IMR-90 (cell line): ENCODE data around the gene CHMP6. TPM values are rescaled to one million over a fixed set of nuclear protein-coding genes. Genes with fewer than 3 reads are reported as not detected.

Experiments used
- ATAC-seq: fragments of 200-7000 bp; cut with Tn5 transposase; 2 replicates; pipeline ENCODE4 v1.9.1; 2020; ENCODE audit warnings: low read depth, mild to moderate bottlenecking, moderate library complexity
- BruUV-seq: library from RNA; stranded (reverse); fragments of 400-500 nt; replicated peaks from 2 replicates; lab custom pipeline; 2021; lab: Mats Ljungman, UMichigan
- CTCF ChIA-PET: fragments of 300-600 bp; formaldehyde crosslinking; extraction: SDS; loops from one replicate; lab custom pipeline; 2021; ENCODE audit warnings: antibody characterized with exemption; lab: Yijun Ruan, JAX
- POLR2A ChIA-PET: fragments of 300-600 bp; sonication (Branson Sonifier 250); formaldehyde crosslinking; loops from one replicate; lab custom pipeline; 2022; ENCODE audit warnings: antibody characterized with exemption; ENCODE audit not compliant: unreplicated experiment; lab: Charles Lee
- DNase-seq: peaks from one replicate; pipeline ENCODE4 v3.0.0; 2013
- H2AFZ ChIP-seq: replicated peaks from 2 replicates; pipeline ENCODE3; 2013; ENCODE audit warnings: low read length, mild to moderate bottlenecking; ENCODE audit not compliant: poor library complexity
- H2AK5ac ChIP-seq: 2 replicates; pipeline ENCODE4 v1.6.1; 2013; ENCODE audit warnings: low read depth, low read length, inconsistent platforms
- H2AK9ac ChIP-seq: replicated peaks from 2 replicates; pipeline ENCODE3; 2013; ENCODE audit warnings: mild to moderate bottlenecking, low read depth, low read length, moderate library complexity; ENCODE audit not compliant: poor library complexity
- H2BK120ac ChIP-seq: 2 replicates; pipeline ENCODE4 v1.6.1; 2013; ENCODE audit warnings: low read depth, low read length, inconsistent platforms
- H2BK15ac ChIP-seq: 3 replicates; pipeline ENCODE4 v1.6.1; 2013; ENCODE audit warnings: low read depth, low read length, inconsistent platforms
- H2BK20ac ChIP-seq: 2 replicates; pipeline ENCODE4 v1.6.1; 2013; ENCODE audit warnings: low read depth, mild to moderate bottlenecking, inconsistent platforms, low read length, moderate library complexity
- H2BK5ac ChIP-seq: 2 replicates; pipeline ENCODE4 v1.6.1; 2013; ENCODE audit warnings: mild to moderate bottlenecking, low read depth, low read length, inconsistent platforms; ENCODE audit not compliant: poor library complexity, severe bottlenecking
- H3K14ac ChIP-seq: replicated peaks from 2 replicates; pipeline ENCODE4 v1.6.1; 2013; ENCODE audit warnings: low read depth, low read length, inconsistent platforms
- H3K18ac ChIP-seq: 2 replicates; pipeline ENCODE4 v1.6.1; 2013; ENCODE audit warnings: low read depth, low read length, control low read depth
- H3K23ac ChIP-seq: 2 replicates; pipeline ENCODE4 v1.6.1; 2013; ENCODE audit warnings: low read depth, low read length, inconsistent platforms
- H3K27ac ChIP-seq: 2 replicates; pipeline ENCODE4 v1.5.1; 2013; ENCODE audit warnings: mild to moderate bottlenecking, control low read depth, low read length; ENCODE audit not compliant: insufficient read depth
- H3K27me3 ChIP-seq: 2 replicates; pipeline ENCODE4 v1.6.1; 2013; ENCODE audit warnings: low read length; ENCODE audit not compliant: control insufficient read depth, insufficient read depth
- H3K36me3 ChIP-seq: 2 replicates; pipeline ENCODE4 v1.6.1; 2013; ENCODE audit warnings: low read length, mixed read lengths; ENCODE audit not compliant: control insufficient read depth, insufficient read depth
- H3K4ac ChIP-seq: 2 replicates; pipeline ENCODE4 v1.6.1; 2013; ENCODE audit warnings: low read depth, low read length, inconsistent platforms
- H3K4me1 ChIP-seq: 2 replicates; pipeline ENCODE4 v1.6.1; 2013; ENCODE audit warnings: low read length, mixed read lengths; ENCODE audit not compliant: control insufficient read depth, insufficient read depth
- H3K4me2 ChIP-seq: 2 replicates; pipeline ENCODE4 v1.6.1; 2013; ENCODE audit warnings: low read depth, mild to moderate bottlenecking, control low read depth, low read length, moderate library complexity
- H3K4me3 ChIP-seq: 2 replicates; pipeline ENCODE4 v1.5.1; 2013; ENCODE audit warnings: low read depth, mild to moderate bottlenecking, control low read depth, low read length, moderate library complexity; ENCODE audit not compliant: insufficient read depth
- H3K56ac ChIP-seq: 2 replicates; pipeline ENCODE4 v1.6.1; 2013; ENCODE audit warnings: low read length, inconsistent platforms; ENCODE audit not compliant: insufficient read depth; ENCODE audit errors: extremely low read depth
- H3K79me1 ChIP-seq, 2 experiments: 2 replicates each; pipeline ENCODE4 v1.6.1; 2013; ENCODE audit warnings: low read length in 2 of 2, inconsistent platforms in 1 of 2, low read depth in 1 of 2
- H3K9ac ChIP-seq: 2 replicates; pipeline ENCODE4 v1.6.1; 2013; ENCODE audit warnings: low read depth, low read length, control low read depth
- H3K9me1 ChIP-seq: 2 replicates; pipeline ENCODE4 v1.6.1; 2013; ENCODE audit warnings: low read length, inconsistent platforms; ENCODE audit not compliant: insufficient read depth
- H3K9me3 ChIP-seq: 2 replicates; pipeline ENCODE4 v1.6.1; 2013; ENCODE audit warnings: low read length; ENCODE audit not compliant: control insufficient read depth, insufficient read depth
- H4K20me1 ChIP-seq: 2 replicates; pipeline ENCODE4 v1.6.1; 2013; ENCODE audit warnings: low read length, inconsistent platforms; ENCODE audit not compliant: insufficient read depth
- H4K5ac ChIP-seq: 2 replicates; pipeline ENCODE4 v1.6.1; 2013; ENCODE audit warnings: mild to moderate bottlenecking, low read depth, low read length, control low read depth
- H4K8ac ChIP-seq, 2 experiments: 2 replicates each; pipeline ENCODE4 v1.6.1; 2013; ENCODE audit warnings: low read depth in 2 of 2, low read length in 2 of 2, control low read depth in 1 of 2, inconsistent platforms in 1 of 2
- H4K91ac ChIP-seq: 2 replicates; pipeline ENCODE4 v1.6.1; 2013; ENCODE audit warnings: low read depth, low read length, inconsistent platforms; ENCODE audit not compliant: insufficient read depth
- BHLHE40 ChIP-seq: fragments of 150-350 bp; IDR thresholded peaks from 2 replicates; pipeline ENCODE4 v1.6.1; 2016; ENCODE audit warnings: mild to moderate bottlenecking, low read depth, low read length
- CEBPB ChIP-seq: IDR thresholded peaks from 2 replicates; pipeline ENCODE4 v1.6.1; 2012; ENCODE audit warnings: low read depth, low read length, improper control_type of control experiment
- CHD1 ChIP-seq: IDR thresholded peaks from 2 replicates; pipeline ENCODE4 v1.6.1; 2012; ENCODE audit warnings: low read depth, low read length, improper control_type of control experiment
- FOS ChIP-seq: fragments of 150-350 bp; IDR thresholded peaks from 2 replicates; pipeline ENCODE4 v1.6.1; 2016; ENCODE audit warnings: low read depth, low read length
- MAFK ChIP-seq: IDR thresholded peaks from 2 replicates; pipeline ENCODE4 v1.6.1; 2012; ENCODE audit warnings: low read depth, low read length, improper control_type of control experiment
- MAZ ChIP-seq: IDR thresholded peaks from 2 replicates; pipeline ENCODE4 v1.6.1; 2012; ENCODE audit warnings: low read depth, mild to moderate bottlenecking, low read length, improper control_type of control experiment, moderate library complexity, borderline replicate concordance
- MXI1 ChIP-seq: IDR thresholded peaks from 2 replicates; pipeline ENCODE4 v1.6.1; 2012; ENCODE audit warnings: low read depth, mild to moderate bottlenecking, low read length, moderate library complexity, borderline replicate concordance
- NFE2L2 ChIP-seq: fragments of 150-350 bp; IDR thresholded peaks from 2 replicates; pipeline ENCODE4 v1.6.1; 2016; ENCODE audit warnings: low read depth, mild to moderate bottlenecking, low read length
- POLR2A ChIP-seq: IDR thresholded peaks from 2 replicates; pipeline ENCODE4 v1.6.1; 2012; ENCODE audit warnings: mild to moderate bottlenecking, low read depth, low read length
- RAD21 ChIP-seq: IDR thresholded peaks from 2 replicates; pipeline ENCODE4 v1.6.1; 2012; ENCODE audit warnings: low read length, improper control_type of control experiment
- RCOR1 ChIP-seq: IDR thresholded peaks from 2 replicates; pipeline ENCODE4 v1.6.1; 2012; ENCODE audit warnings: mild to moderate bottlenecking, low read length, improper control_type of control experiment; ENCODE audit not compliant: insufficient replicate concordance
- RFX5 ChIP-seq: IDR thresholded peaks from 2 replicates; pipeline ENCODE4 v1.8.0; 2012; ENCODE audit warnings: low read depth, mild to moderate bottlenecking, low read length, moderate library complexity
- SMC3 ChIP-seq: fragments of 150-350 bp; IDR thresholded peaks from 2 replicates; pipeline ENCODE4 v1.6.1; 2016; ENCODE audit warnings: low read depth, mild to moderate bottlenecking, antibody characterized with exemption, low read length, moderate library complexity
- WGBS, 2 experiments: methylation state at CpG; one replicate each; pipeline versions ENCODE4 v1.1.5 to v1.1.7; 2013; ENCODE audit warnings: missing lambda C conversion rate in 2 of 2; ENCODE audit not compliant: insufficient read length in 1 of 2; ENCODE audit errors: extremely low coverage in 2 of 2; 5-methylcytosine and 5-hydroxymethylcytosine counted together
- dilution Hi-C: fragments of 300-500 bp; cut with HindIII; formaldehyde crosslinking; loops from one replicate; pipeline ENCODE4 v1.14.3; 2018; ENCODE audit warnings: low sequenced_read_pairs; ENCODE audit not compliant: unreplicated experiment
- in situ Hi-C: fragments of 300-500 bp; cut with MboI; formaldehyde crosslinking; loops from 3 replicates; pipeline ENCODE4 v1.14.3; 2019; ENCODE audit warnings: low sequenced_read_pairs, inconsistent platforms, mixed read lengths
- intact Hi-C: fragments of 100-400 bp; cut with micrococcal nuclease; formaldehyde crosslinking; loops from 2 replicates; pipeline ENCODE4 v1.10.0; 2022
- polyA plus RNA-seq, 3 experiments: library from polyadenylated mRNA; depleted of rRNA; stranded (reverse); fragments of >200 nt; gene quantifications; 2 replicates each; pipeline ENCODE4 v1.2.3, GENCODE V29; 2012; ENCODE audit warnings: low replicate concordance in 1 of 3
- total RNA-seq: library from RNA; depleted of rRNA; stranded (reverse); fragments of >200 nt; gene quantifications from 2 replicates; pipeline ENCODE4 v1.2.3, GENCODE V29; 2012
- TF ChIP-seq, protein P1 (sequence below): conservative IDR thresholded peaks from 2 replicates; pipeline ENCODE4 v1.5.1; 2012; ENCODE audit warnings: mild to moderate bottlenecking, low read depth, low read length, improper control_type of control experiment
- TF ChIP-seq, protein P2 (sequence below): fragments of 150-350 bp; IDR thresholded peaks from 2 replicates; pipeline ENCODE4 v1.6.1; 2017; ENCODE audit warnings: mild to moderate bottlenecking, antibody characterized with exemption, low read length, low read depth
- TF ChIP-seq, protein P3 (sequence below): fragments of 150-350 bp; IDR thresholded peaks from 2 replicates; pipeline ENCODE4 v1.6.1; 2016; ENCODE audit warnings: low read depth, mild to moderate bottlenecking, low read length, moderate library complexity, borderline replicate concordance

Gene CHMP6
- total and polyA plus RNA-seq, 2 of the 4 experiments (the other 2 are of a cell fraction) = 5.0 to 40.3 TPM

DNA sequence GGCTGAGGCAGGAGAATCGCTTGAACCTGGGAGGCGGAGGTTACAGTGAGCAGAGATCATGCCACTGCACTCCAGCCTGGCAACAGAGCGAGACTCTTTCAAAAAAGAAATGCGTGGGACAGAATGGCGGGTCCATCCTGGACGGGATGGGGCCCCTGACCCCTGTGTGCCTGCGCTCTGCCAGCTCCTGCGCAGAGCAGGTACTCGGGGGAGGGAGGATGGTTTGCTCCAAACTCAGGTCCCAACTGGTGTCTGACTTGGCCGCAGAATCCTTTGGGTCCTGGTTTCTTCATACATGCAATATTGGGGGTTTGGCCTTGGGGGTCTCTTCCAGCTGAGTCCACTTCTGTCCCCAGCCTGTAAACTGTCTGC, 10.4 kb downstream of the CHMP6 start:
- H3K79me1 ChIP-seq = no peaks in the 10 kb centered on the region
- peaks cover 9% of the 10 kb centered on the region for H3K4me1 ChIP-seq
- no peak overlapping the region for H2AFZ ChIP-seq
- H2BK20ac ChIP-seq = no peak overlapping the region
- H3K14ac ChIP-seq = no peak overlapping the region
- no TSS peak for BruUV-seq
- no peak overlapping the region for H3K4me3 ChIP-seq
- H3K9me1 ChIP-seq = no peaks in the 10 kb centered on the region
- H3K4ac ChIP-seq = no peak overlapping the region
- H3K18ac ChIP-seq = no peak overlapping the region
- H4K91ac ChIP-seq = no peak overlapping the region
- WGBS, 2 experiments = 89% methylated on average over 3 of the region's 10 CpGs; no CpG with 5 or more reads in 1 of the 2 experiments
- no peak overlapping the region for H2BK5ac ChIP-seq
- no peak overlapping the region for H2BK15ac ChIP-seq
- no peak overlapping the region for H3K9ac ChIP-seq
- dilution Hi-C loops = no loop called here
- no peak overlapping the region for H3K4me2 ChIP-seq
- TF ChIP-seq RAD21 (no peak), MAFK (no peak), MAZ (no peak), CHD1 (no peak), CEBPB (no peak), BHLHE40 (no peak), SMC3 (no peak), MXI1 (no peak), POLR2A (no peak), FOS (no peak), NFE2L2 (no peak), RFX5 (no peak), RCOR1 (no peak)
- TF ChIP-seq, protein P1, sequence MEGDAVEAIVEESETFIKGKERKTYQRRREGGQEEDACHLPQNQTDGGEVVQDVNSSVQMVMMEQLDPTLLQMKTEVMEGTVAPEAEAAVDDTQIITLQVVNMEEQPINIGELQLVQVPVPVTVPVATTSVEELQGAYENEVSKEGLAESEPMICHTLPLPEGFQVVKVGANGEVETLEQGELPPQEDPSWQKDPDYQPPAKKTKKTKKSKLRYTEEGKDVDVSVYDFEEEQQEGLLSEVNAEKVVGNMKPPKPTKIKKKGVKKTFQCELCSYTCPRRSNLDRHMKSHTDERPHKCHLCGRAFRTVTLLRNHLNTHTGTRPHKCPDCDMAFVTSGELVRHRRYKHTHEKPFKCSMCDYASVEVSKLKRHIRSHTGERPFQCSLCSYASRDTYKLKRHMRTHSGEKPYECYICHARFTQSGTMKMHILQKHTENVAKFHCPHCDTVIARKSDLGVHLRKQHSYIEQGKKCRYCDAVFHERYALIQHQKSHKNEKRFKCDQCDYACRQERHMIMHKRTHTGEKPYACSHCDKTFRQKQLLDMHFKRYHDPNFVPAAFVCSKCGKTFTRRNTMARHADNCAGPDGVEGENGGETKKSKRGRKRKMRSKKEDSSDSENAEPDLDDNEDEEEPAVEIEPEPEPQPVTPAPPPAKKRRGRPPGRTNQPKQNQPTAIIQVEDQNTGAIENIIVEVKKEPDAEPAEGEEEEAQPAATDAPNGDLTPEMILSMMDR = no peak
- TF ChIP-seq, protein P2, sequence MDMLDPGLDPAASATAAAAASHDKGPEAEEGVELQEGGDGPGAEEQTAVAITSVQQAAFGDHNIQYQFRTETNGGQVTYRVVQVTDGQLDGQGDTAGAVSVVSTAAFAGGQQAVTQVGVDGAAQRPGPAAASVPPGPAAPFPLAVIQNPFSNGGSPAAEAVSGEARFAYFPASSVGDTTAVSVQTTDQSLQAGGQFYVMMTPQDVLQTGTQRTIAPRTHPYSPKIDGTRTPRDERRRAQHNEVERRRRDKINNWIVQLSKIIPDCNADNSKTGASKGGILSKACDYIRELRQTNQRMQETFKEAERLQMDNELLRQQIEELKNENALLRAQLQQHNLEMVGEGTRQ = no peak
- TF ChIP-seq, protein P3, sequence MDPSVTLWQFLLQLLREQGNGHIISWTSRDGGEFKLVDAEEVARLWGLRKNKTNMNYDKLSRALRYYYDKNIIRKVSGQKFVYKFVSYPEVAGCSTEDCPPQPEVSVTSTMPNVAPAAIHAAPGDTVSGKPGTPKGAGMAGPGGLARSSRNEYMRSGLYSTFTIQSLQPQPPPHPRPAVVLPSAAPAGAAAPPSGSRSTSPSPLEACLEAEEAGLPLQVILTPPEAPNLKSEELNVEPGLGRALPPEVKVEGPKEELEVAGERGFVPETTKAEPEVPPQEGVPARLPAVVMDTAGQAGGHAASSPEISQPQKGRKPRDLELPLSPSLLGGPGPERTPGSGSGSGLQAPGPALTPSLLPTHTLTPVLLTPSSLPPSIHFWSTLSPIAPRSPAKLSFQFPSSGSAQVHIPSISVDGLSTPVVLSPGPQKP = no peak
- DNase-seq = no peak
- in situ Hi-C loops = no loop called here
- intact Hi-C loops = no loop called here
- no peak overlapping the region for H3K23ac ChIP-seq
- H3K56ac ChIP-seq = no peak overlapping the region
- POLR2A ChIA-PET = no interaction called here
- H4K5ac ChIP-seq = no peak overlapping the region
- H3K27me3 ChIP-seq = peaks cover 24% of the 10 kb centered on the region
- CTCF ChIA-PET = no interaction called here
- H4K20me1 ChIP-seq = peaks cover 7% of the 10 kb centered on the region; the same call in 1 of the 2 replicates
- no peaks in the 10 kb centered on the region for H3K9me3 ChIP-seq
- no peak overlapping the region for H3K27ac ChIP-seq
- H4K8ac ChIP-seq = no peak overlapping the region
- no peak overlapping the region for H2AK5ac ChIP-seq
- ATAC-seq = no peak
- H2AK9ac ChIP-seq = no peak overlapping the region
- H3K36me3 ChIP-seq = peaks cover 30% of the 10 kb centered on the region; the same call in 1 of the 2 replicates
- no peak overlapping the region for H2BK120ac ChIP-seq
